ENCODE data around the gene CHCT1.
"Not testable (repeated sequence)": the region's sequence is repeated elsewhere in the genome, so short reads cannot be mapped to it uniquely, and the experiment has no call there.

CHCT1 gene

GRCh38 chr17:60422162-60422665 lies at the start of gene CHCT1:
Gene CHCT1, plus strand, starts transcription at chr17:60422489. Its CDS starts 104 bp downstream, at chr17:60422593.
- no peak for DNase-seq (ENCODE audit: low spot score)

GRCh38 chr17:60372790-60373483 lies 49.4 kb upstream of the CHCT1 start:
- no peak for DNase-seq (ENCODE audit: low spot score)

DNA sequence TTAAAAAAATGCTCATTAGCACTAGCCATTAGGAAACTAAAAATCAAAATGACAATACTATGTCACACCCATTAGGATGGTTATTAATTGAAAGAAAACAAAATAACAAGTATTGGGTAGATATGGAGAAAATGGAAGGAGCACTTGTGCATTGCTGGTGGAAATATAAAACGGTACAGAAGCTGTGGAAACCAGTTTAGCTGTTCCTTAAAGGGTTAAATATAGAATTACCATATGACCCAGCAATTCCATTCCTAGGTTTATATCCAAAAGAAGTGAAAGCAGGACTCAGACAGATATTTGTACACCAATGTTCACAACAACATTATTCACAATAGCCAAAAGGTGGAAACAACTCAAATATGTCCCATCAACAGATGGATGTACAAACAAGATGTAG lies 44.1 kb upstream of the CHCT1 start:
- not testable (repeated sequence) for DNase-seq (ENCODE audit: low spot score)

DNA sequence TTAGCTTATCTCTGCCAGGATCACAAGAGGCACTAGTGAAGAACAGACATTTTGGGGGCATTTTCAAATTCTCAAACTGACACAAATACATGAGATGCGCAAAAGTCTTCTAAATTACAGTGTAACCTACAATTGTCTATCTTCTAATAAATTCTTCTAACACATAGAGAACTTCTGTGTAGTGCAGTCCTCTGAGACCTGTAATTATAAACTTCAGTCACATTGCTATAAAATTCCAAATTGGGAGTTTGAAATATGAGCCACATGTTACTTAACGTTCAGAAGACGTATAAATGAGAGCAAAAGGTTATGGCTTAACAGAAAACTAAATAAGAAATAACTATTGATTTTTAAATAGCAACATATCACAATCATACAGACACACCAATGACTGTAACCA lies 42.8 kb upstream of the CHCT1 start:
- DNase-seq (ENCODE audit: low spot score), result not testable (repeated sequence)

- DNase-seq (ENCODE audit: low spot score), result no peak
Observed at GRCh38 chr17:60381958-60382357, 40.3 kb upstream of the CHCT1 start.

GRCh38 chr17:60383379-60383778 lies 38.9 kb upstream of the CHCT1 start:
- no peak for DNase-seq (ENCODE audit: low spot score)

- not testable (repeated sequence) for DNase-seq (ENCODE audit: low spot score)
Observed at GRCh38 chr17:60384921-60385320, 37.4 kb upstream of the CHCT1 start.

DNA sequence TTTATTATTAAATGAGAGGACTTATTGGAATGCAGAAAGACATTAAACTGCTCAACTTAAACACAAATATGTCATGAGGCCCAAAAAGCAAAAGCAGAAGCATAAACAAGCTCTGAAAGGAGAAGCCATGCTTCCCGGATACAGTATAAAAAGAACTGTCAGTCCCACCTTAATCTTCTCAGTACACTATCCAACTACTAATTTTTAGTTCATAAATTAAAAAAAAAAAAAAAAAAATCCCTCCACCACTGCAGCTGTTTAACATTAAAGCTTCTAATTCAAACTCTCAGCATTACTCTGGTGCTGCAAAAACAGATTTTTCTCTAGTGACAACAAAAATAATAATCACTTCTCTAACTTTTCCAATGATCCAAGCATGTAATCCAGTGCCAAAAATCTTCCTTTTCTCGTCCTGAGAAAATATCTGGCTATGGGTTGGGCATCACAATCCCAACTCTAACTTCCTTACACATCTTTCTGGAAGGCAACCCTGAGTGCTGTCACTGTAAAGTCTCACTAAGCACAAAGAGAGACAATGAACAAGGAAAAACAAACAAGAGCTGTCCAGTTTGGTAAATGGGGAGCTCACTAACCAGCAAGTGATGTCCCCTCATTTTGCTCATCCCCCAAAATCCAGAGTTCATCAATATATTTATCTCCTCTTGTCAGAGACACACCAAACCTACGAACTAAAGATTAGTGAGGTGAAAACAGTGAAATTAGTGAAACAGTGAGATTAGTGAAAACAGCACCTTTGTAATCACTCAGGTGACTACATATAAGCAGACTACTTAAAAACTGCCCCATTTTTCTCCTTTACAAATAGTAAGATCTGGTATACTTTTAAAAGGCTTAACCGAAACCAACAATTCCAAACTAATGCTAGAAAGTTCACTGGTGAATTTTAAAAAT lies 35.9 kb upstream of the CHCT1 start:
- no peak for DNase-seq (ENCODE audit: low spot score)

DNA sequence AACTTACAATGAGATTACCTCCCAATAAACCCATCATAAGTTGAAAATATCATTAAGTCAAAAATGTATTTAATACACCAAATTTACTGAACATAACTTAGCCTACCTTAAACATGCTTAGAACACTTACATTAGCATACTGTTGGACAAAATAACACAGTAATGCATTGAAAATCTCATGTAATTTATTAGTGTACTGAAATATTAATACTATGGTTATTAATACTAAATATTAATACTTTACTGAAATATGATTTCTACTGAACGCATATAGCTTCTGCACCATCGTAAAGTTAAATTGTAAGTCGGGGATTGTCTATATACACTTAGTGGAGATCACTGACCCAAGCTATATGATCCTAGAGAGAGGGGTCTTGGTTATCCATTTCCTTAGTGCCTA lies 34.6 kb upstream of the CHCT1 start:
- DNase-seq (ENCODE audit: low spot score), result no peak

GRCh38 chr17:60388742-60389141 lies 33.5 kb upstream of the CHCT1 start:
- DNase-seq (ENCODE audit: low spot score), result no peak

DNA sequence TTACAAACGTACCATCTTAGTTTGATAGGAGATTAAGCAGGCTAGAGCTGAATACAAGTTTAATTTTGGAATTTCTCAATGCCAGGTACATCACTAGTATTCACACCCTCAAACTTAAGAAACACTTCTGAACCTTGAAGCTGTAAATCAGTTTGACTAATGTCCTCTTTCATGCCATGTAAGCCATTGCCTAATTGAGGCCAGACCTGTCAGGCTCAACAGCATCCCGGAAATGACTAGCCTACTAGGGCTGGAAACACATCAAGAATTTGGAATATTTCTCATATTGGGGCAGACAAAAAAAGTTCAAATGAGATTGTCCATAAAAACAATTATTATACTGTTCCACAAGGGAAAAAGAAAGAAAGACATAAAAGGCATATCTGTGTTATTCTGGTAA lies 32.1 kb upstream of the CHCT1 start:
- DNase-seq (ENCODE audit: low spot score), result no peak

DNA sequence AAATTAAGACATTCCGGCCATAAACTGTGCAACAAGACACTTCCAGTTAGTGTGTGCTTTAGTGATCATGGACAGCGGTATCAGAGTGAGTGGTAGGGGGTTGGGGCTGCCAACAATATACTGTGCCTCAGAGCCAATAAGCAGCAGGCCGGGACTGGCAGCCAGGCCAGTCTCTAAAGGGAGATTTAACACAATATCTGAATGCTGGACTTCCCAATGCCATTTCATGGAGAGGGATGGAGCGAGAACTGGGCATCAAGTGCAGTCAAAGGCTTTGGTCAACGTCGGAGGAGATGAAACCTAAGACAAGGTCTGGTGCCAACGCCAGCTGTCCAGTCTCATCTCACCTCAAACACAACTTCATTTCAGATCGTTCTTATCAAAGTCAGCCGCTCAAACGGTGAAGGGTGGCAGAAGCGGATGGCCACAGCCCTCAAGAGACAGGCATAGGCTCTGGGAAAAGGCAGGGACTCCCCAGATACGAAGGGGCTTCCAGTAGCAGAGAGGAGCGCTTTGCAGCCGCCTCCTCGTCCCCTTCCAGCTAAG lies 31.3 kb upstream of the CHCT1 start:
- DNase-seq (ENCODE audit: low spot score), result no peak

DNA sequence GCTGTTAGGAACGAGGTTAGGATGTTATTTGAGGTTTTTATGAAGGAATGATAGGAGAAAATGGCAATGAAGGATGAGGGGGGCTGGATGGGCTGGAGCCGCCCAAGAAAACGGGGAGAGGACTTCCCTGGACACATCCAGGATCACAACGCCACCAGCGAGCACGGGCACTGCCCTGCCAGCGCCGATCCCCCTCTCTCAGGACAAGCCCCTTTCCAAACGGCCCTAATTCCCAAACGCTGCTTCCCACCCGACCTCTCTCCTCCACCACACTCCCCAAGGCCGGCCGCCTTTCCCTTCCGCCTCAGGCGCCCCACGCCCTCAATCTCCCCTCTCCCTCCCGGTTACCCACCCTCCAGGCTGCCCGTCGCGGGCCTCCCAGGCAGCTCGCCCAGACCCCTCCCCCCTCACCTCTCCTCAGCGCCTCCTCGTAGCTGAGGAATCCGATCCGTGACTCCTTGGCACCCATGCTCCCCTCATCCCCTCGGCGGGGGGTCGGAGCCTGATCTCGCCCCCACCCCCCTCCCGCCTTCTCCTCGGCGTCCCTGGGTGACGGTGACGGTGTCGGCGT lies 30.7 kb upstream of the CHCT1 start:
- peak; percentile 59 for DNase-seq (ENCODE audit: low spot score)

DNA sequence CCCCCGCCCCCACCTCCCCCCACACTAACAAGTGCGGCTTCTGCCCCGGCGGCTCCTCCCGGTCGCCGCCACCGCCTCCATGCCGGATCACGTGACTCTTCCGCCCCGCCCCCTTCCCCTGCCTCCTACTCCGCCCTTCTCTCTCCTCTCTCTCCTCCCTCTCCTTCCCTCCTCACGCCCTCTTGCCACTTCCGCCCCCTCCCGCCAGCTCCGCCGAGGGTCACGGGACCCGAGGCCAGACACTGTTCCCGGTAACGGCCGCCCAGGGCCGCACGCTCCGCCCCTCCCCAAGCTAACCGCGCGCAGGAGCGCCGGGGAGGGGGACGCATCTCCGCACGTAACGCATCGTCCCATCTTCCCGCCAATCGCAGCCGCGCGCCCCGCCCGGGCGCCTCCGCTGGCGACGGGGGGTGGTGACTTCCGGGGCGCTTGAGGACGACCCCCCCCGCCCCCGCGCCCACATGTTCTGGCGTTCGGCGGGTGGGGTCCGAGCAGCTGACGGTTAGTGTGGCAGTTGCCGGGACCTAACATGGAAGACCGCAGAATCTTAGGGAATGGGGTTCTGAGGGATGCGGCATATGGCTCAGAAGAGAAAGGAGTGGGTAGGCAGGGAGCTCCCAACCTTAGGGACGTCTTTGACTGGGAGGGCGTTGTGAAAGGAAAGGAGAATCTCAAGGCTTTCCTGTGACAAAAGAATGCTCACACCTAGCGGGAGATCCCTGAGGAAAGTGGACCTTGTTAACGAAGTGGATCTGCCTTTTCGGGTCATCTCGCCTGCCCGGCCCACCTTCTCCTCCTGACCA lies 30.0 kb upstream of the CHCT1 start, which contains the start of gene USP32:
USP32 (minus strand) TSS at position 92 of the 803 bp plus-strand sequence. CDS start 194 bp downstream, outside the sequence.
- DNase-seq (ENCODE audit: low spot score), result peak; percentile 91

DNA sequence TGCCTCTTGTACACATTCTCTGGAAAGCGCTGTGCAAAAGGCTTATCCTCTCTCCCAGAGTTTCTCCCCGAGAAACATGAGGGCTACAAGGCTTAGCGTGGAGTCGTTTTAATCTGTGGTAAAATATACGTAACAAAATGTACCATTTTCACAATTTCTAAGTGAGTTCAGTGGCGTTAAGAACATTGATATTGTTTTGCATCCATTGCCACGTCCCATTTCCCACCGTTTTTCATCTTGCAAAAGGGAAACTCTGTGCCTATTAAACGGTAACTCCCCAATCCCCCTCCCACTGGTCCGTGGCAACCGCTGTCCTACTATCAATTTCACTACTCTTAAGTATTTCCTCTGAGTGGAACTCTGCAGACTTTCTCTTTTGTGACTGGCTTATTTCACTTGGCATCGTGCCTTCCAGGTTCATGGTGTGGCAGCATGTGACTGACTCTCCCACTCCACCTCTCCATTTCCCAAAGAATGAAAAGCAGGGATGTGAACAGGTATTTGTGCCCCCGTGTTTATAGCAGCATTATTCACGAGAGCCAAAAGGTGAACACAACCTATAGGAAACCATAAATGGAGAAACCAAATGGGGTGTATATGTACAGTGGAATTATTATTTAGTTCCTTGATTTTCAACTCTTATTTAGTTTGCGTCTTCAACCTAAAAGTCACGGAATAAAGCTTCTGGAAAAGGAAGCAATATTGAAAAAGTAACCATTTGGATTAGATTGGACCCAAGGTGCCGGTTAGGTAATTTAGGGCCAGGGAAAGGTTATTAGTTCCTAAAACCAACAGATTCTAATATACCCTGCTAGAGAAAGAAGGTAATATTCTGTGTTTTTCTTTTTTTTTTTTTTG lies 29.2 kb upstream of the CHCT1 start:
- DNase-seq (ENCODE audit: low spot score), result no peak

DNA sequence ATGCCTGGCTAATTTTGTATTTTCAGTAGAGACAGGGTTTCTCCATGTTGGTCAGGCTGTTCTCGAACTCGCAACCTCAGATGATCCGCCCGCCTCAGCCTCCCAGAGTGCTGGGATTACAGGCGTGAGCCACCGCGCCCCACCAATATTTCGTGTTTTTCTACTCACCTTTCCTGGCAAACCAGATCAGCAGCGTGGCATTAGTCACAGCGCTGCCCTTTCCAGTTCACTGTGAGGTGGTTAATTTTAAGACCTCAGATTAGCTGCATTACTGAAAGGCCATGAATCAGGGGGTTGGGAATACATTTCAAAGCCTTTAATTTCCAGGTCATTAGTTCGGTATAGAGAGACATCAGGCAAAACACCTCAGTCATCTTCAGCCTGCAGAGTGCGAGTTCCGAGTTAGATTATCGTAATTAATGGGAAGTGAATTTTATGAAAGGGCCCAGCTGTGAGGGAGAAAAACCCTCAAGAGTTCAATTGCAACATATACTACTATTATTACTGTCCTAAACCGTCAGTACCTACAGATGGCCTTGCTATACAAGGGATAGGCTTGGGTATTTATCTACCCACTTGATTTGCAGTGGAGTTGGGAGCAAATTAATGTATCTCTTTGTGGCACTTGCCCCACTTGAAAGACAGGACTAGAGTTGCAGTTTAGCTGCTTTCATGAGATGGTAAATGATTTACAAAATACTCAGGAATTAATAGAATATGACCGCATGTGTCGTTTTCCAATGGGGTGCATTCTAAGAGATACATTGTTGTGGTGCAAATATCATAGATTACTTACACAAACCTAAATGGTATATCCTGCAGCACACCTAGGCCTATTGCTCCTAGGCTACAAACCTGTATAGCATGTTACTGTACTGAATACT lies 28.2 kb upstream of the CHCT1 start:
- no peak for DNase-seq (ENCODE audit: low spot score)

GRCh38 chr17:60395508-60396065 lies 26.7 kb upstream of the CHCT1 start:
- DNase-seq (ENCODE audit: low spot score), result no peak

DNA sequence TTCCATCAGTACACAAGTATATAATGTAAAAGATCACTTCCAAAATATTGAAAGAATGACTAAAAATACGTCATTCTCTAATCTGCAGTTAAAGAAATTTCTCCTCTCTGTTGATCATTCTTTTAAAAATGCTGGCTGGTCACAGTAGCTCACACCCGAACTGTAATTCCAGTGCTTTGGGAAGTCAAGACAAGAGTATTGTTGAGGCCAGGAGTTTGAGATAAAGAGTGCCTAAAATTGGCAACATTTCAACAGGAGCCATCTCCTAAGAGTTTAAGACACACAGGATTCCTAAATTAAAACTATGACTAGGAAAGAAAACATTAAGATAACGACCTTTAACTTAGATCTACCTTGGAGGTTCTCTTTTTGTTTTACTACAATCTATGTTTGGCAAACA lies 25.9 kb upstream of the CHCT1 start:
- DNase-seq (ENCODE audit: low spot score), result no peak
